T-helper 9 cell (primary cell): ENCODE data around the gene COA8.
A peak's percentile ranks its signal among the peaks of the same experiment; 100 is the strongest.
"Not testable (repeated sequence)": the region's sequence is repeated elsewhere in the genome, so short reads cannot be mapped to it uniquely, and the experiment has no call there.

Experiments used
- DNase-seq: peaks from one replicate; pipeline ENCODE4 v3.0.0-alpha.2; 2020
- total RNA-seq, 2 donors: gene quantifications; one replicate each; lab custom pipeline; 2026; lab: John Stamatoyannopoulos, UW

Gene COA8, protein sequence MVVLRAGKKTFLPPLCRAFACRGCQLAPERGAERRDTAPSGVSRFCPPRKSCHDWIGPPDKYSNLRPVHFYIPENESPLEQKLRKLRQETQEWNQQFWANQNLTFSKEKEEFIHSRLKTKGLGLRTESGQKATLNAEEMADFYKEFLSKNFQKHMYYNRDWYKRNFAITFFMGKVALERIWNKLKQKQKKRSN
- total RNA-seq = 7.0 to 11.8 reads per million in 2 donors

DNA sequence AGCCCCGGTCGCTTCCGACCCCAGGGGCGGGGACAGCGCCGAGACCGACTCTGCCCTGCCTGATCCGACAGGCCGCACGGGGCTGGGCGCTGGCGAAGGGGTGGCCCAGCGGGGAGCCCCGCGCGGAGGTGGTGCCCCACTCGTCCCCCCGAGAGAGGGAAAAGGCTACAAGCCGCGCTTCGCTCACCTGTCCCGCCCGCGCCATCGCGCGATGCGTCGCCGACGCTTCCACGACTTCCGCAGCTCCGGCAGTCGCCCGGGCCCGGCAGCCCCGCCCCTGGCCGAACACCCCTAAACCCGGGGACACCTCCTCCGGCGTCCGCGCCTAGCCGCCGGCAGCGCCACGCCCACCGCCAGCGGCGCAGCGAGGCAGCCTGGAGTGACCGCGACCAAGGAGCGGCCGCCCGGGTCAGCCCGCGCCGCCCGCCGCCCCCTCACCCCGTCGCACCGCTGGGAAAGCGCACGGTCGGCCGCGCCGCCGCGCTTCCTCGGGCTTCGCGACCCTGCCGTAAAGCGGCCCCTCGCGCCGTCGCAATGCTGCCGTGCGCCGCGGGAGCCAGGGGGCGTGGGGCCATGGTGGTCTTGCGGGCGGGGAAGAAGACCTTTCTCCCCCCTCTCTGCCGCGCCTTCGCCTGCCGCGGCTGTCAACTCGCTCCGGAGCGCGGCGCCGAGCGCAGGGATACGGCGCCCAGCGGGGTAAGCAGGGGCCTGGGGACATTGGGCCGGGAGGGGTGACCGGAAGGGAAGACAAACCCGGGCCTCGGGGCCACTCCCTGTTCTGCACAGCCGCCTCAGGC, at the start of gene COA8, which contains the start of gene BAG5:
Gene COA8 (plus strand): TSS at position 532 of the 797 bp plus-strand sequence. CDS start 42 bp downstream, at position 574.
Gene BAG5 (minus strand): TSS at position 229 of the 797 bp plus-strand sequence. CDS start 1,493 bp downstream, outside the sequence.
- peak; percentile 79 for DNase-seq

DNA sequence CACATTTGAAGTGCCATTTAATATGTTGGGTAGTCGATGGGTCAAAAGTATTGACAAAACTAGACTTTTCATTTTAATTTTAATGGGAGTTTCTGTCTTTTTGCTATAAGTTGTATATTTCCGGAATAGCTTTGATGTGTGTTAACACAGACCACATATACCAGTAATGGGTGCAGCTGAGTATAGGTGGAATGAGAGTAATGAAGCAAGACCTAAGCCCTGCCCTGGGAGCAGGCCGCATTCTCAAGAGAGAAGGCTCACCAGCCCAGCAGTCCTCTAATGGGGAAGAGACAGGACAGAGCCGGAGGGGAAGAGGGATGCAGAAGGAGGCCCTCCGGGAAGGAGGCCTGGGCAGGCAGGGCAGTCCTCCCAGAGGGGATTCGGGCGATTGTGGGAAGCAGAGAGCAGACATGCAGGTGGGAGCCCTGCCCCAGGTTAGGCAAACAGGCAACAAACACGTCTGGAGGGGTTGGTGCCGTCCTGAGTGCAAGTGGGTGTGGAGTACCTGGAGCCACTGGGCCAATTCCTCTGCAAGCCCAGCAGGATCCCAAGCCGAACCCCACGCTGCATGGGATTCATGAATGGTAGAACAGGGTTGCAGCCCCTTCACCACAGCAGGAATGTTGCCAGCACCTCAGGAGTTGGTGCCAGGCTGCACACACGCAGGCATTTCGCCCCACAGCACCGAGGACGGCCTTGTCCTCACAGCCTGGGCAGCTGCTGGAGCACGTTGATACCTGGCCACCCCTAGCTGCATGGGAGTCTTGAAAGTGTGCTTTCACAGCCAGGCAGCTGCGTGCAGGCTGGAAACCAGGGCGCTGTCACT, 48.0 kb upstream of the COA8 start:
- DNase-seq = no peak

DNA sequence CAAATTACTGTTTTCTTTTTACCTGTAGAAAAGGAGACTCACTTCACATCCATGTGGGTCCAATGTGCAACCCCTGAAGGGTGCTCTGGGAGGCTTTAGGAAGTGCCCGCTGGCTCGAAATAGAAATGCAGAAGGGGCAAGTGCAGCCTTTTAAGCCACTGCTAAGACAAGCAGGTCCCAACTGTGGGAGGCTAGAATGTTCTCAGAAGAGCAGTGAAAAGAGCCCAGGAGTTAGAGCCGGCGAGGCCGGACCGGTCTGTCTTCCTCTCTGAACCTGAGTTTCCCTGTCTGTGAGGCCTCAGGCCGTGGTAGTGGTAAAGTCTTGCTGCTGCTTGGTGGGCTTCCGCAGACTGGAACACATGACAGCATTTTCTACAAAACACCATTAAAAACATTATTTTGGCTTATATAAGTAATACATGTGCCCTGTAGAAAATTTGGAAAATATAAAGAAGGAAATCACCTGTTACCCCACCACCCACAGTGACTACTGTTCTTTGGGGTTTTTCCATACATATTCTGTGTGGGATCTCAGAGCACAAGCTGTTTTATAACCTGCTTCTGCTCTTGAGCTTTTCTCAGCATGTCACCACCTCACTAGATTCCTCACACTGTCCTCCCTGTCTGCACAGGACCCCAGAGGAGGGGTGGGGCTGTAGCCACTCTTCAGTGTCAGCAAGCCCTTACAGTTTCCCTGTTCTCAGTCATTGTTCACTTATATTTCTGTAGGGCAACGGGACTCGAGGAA, 46.2 kb upstream of the COA8 start:
- DNase-seq = no peak

DNA sequence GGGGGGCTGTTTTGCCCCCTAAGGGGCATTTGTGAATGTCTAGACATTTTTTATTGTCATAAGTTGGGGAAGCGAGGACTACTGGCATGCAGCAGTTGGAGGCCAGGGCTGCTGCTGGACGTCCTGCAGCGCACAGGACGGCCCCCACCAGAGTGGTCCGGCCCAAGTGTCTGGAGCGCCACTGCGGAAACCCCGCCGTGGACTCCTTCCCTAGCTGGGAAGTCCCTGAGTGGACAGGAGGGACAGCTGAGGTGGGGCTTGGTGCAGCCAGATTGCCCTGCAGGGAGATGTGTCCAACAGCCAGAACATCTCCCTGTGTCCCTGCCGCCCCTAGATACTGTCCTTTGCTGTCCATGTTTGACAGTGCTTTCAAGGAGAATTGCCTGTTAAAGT, 45.6 kb upstream of the COA8 start:
- DNase-seq = no peak

DNA sequence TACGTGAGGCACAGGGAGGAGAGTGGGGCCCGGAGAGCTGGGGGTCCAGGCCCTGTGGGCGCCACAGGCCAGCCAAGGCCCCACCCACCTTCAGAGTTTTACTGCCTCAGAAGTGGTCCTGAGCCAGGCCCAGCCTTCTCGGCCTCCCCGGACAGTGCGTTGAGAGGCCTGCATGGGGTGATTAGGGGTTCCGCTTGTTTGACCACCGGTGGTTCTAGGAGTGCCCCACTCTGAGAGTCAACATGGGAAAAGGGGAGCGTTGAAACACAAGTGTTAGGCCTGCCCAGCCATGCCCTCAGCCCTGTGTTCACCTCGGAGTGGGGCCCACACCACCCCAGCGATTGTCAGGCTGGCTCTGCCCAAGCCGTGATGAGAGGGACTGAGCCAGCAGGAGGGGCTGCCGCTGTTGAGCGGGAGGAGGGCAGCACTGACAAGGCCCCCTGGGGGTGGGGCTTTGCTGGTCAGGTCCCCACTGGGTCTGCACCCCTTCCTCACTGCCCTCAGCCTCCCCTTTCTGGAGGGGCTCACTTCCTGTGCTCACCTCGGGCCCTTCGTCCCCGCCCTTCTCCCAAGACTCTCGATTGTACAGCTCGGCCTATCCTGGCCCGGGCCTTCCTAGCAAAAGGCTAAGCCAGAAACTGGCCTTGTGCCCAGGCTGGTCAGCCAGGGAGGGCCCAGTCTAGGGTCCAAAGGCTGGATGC, 44.9 kb upstream of the COA8 start:
- no peak for DNase-seq

DNA sequence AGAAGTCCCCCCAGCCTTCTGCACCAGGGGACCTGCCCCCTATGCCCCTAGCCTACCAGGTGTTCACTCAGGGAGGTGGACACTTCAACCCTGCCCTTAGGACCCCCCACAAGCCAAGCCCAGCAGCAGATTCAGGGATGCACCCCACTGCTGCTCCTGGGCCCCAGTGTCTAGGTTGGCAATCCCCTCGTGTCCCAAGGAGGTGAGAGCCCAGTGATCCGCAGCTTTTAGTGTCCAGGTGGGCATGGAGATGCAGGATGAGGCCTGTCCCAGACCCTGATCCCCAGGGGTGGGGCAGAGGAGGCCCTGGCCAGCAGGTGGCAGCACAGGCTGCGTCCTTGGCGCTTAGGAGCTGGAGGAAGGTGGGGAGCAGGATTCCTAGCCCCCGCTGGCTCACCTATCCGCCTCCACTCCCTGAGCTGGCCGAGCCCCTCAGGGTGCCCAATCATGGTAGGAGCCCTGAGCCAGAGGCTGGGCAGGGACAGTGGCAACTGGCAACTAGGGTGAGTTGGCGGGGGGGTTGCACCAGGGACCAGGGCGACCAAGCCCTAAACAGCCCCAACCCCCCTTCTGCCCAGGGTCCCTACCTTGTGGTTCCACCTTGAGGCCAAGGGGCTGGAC, 44.2 kb upstream of the COA8 start:
- peak; percentile 66 for DNase-seq

DNA sequence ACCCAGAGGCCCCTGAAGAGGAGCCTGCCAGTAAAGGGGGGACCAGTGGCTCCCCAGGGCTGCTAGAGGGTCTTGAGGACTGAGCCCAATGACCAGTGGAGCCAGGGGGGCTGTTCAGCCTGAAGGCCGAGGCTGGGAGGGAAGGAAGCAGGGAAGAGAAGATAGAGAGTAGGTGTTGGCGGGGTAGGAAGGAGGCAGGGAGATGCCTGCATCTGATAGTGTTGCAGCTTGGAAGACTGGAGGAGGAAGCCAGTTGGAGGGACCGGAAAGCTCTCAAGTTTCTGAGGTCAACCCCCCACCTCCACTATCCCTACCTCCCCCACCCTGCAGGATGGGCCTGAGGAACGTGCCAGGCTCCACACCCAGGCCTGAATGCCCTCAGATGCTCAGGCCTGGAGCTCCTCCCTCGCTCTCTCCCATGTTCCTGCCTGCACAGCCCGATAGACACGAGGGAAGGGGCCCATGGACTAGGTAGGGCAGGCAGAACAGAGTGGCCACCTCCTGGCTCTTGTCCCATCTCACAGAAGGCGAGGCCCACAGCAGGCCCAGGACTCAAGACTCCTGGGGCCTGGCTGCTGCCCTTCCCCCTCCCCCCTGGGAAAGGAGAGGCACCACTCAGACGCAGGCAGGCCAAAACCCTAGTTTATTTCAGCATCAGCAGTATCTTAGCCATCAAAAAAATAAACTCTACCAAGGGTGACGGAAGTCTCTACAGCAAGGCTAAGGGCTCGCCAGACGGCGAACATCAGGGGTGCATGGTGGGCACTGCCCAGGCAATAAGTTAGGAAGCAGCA, 43.5 kb upstream of the COA8 start:
- no peak for DNase-seq

DNA sequence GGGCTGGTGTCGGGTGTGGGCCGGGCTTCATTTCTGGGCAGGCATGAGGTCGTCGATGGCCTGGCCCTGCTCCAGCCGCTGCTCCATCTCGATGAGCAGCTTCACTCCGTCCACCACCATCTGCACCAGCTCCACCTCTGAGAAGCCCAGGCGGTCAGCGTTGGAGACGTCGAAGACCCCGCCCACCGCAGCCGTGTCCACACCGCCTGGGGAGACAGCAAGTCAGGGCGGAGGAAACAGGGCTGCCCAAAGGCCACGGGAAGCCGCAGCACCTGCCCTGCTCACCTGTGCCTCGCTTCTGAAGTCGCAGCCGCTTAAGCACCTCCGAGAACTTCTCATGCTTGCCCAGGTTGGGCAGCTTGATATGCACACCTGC, 42.9 kb upstream of the COA8 start:
- no peak for DNase-seq

DNA sequence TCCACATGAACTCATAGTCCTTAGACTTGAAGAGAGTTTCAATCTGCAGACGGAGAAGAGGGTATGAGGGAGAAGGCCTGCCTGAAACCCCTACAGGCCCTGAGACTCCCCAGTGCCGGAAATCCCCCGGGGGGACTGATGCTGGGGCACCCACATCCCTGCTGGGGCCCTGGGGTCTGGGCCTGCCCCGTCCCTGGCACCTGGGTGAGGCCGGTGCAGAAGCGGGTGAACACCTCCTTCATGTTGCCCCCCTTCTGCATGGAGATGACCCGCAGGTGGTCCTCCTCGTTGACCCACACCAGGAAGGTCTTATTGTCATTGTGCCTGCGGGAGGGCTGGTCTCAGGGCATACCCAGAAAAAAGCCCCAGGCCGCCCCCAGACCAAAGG, 42.5 kb upstream of the COA8 start:
- no peak for DNase-seq

DNA sequence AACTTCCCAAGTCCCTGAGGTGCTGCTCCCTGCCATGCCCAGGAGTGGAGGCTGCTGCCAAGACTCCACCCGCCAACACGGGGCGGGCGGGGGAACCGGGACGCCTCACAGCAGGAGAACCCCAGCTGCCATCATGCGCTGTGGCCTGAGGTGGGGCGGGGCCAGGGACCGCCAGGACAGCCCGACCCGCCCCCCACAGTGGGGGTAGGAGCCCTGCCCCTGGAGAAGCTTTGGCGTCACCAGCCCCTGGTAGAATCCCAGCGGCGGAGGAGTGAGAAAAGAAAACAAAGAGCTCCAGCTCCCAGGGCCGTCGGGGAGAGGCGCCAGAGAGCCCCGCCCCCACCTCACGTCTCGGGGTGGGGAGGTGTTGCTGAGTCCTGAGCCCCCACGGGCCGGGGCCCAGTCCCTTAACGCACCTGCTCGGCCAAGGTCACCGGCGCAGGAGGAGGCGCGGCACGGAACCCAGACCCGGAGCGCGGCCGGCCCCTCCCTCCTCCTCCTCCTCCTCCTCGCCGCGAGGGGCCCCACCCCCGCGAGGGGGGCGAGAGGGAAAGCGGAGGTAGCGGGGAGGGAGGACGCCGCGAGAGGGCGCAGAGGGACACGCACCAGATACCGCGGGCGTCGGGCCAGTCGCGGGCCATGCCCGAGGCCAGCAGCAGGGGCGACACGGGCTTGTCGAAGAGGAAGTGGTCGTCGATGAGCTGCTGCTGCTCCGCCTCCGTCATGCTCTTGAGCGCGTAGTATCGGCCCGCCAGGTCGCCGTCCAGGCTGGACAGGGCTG, 41.9 kb upstream of the COA8 start:
- DNase-seq = peak; percentile 64

DNA sequence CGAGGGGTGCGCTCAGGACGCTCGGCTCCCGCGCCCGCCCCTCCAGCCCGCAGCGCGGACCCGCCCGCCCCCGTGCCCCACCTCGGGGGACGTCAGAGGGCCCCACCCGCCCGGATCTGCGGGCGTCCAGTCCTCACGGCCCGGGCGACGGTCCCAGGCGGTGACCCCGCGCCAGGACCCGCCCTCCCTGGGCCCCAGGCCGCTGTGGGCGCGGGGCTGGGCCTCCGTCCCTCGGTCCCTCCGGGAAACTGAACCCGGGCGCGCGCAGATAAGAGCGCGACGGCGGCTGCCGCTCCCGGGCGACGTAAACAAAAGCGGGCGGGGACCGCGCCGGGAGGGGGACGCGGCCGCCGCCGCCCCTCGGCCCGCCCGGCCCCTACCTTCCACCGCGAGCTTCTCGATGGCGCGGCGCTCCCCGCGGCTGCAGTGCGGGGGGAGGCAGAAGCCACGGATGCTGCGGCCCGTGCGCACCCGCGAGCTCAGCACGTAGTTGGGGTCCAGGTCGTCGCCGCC, 41.3 kb upstream of the COA8 start:
- DNase-seq = no peak

DNA sequence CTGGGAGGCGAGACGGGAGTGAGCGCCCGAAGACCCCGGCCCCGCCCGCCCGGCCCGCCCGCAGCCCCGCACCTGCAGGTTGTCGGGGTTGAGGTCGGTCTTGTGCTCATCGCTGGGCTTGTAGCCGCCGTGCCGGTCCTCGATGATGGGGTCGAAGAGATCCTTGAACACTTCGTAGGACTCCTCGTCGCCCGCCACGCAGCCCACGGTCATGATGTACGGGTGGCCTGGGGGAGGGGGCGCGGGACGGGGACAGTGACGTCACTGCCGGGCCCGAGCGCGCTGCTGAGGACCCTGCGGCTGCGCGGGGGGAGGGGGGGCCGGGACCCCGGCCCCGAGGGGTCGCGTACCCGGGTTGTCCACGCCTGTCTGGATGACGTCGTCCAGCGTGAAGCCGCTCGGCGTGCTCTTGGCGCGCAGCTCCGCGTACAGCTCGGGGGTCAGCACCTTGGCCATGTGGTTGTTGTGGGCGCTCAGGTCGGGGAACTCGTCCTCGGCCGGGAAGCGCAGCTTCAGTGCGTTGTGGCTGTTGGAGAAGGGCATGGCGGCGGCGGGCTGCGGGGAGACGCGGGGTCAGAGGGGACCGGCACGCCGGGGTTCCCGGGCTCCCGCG, 40.7 kb upstream of the COA8 start:
- DNase-seq = no peak

DNA sequence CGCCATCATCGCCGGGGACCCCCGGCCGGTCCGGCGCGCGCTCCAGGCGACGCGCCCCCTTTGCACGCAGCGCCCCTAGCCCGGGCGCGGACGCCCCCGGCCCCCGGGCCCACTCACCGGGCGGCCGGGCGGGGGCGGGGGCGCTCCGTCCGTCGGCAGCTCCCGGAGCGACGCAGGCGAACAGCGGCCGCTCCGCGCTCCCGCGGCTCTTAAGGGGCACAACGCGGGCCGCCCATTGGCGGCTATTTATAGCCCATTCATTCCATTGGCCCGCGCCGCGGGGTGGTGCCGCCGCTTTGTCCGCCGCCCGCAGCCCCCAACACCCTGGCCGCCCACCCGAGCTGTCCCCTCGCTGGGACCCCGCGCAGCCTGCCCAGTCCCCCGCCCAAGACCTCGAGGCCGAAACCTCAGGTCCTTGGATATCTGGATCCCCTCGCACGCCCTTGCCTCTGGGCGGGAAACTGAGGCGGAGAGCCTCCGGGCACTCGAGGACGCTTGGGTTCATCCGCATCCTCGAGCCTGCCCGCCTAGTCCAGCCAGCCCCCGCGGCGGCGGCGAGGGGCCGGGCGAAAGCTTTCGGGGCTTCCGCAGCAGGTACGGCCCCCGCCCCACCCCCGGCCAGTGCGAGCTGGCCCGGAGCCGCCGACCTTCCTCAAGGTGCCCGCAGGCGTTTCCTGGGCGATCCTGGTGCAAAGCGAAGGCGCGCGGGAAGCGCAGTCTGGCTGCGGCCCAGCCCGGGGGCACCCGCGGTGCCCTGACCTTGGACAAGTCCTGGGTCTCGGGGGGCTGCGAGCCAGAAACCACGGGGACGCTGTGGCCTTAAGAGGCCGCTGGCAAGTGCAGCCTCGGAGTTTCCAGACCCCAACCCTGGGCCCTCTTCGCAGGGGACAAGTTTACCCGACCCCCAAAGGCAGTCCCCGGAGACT, 39.8 kb upstream of the COA8 start, which contains the start of gene CKB:
Gene CKB (minus strand): TSS at position 182 of the 926 bp plus-strand sequence. CDS start 337 bp downstream, outside the sequence.
- DNase-seq = no peak

DNA sequence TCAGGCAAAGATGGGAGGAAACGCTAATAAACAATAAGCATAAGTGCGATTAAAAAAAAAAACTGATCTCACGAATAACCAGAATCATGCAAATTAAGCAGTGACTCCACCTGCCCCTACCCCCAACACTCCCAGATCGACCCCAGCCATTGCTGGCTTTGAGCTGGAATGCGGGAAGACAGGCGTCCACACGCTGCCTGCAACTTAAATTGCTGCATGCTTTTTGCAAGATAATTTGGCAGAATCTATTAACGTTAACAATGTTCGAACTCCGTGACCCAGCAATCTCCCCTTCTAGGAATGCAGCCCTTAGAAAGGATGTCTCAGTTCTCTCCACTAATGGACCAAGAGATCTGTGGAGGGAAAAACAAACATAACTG, 39.2 kb upstream of the COA8 start:
- DNase-seq = no peak

DNA sequence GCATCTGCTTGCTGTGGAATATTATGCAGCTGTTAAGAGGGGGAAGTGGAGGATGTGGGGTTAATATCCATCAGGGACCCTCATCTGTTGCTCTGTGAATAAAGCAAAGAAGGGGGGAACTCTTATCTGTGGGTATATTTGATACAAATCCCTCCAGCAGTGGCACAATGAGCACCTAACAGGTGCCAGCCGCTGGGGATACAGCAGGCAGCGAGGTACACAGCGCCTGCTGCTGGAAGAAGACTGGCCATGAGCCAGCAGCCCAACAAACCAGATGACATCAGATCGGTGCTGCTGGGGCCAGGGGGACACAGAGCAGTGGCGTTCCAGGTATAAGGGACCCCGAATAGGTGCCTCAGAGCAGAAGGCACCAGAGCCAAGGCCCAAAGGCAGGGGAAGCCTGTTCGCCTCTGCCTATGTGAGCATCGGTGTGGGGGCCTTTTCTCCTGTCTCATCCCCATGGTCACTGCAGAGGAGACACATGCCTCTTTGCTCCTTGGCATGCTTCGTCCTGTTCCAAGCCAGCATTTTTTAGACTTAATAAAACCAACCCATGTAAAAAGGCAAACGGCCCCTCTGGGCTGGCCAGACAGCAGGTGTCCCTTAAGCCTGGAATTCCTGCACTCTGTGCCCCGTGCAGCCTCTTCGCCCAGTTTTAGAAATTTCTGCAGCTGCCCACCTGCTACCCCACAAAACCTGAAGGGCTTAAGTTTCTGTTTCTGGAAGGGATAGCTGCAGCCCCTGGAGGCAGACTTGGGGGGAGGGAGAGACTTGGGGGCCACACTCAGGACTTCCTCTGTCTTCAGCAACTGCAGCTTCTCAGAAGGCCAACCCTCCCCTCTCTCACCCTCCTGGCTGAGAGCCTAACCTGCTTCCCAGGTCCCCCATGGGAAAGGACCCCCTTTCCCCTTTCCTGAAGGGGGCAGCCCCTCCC, 38.5 kb upstream of the COA8 start:
- DNase-seq = no peak

DNA sequence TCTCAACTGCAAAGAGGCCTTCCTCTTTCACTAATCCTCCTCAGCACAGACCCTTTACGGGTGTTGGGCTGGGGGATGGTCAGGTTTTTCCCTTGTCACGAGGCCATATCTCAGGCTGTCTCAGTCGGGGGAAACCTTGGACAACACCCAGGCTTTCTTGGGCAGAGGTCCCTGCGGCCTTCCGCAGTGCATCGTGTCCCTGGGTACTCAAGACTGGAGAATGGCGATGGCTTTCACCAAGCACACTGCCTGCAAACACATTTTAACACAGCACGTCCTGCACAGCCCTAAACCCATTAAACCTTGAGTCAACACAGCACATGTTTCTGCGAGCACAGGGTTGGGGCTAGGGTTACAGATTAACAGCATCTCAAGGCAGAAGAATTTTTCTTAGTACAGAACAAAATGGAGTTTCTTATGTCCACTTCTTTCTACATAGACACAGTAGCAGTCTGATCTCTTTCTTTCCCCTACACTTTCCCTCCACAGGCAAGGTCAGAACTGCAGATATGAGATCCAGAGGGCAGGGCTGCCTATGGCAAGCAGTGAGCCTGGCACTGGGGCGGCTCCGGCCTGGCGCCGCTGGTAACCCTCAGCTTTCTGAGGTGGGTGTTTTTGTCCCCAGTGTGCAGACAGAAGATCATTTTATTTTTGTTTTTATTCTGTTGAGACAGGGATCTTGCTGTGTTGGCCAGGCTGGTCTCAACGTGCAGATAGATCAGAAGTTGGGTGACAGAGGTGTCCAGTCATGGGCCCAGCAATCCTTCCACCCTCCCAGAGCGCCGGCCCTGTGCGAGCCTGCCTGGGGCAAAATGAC, 37.1 kb upstream of the COA8 start:
- DNase-seq = not testable (repeated sequence)
